Bronchial epithelial cell (primary cell): ENCODE results near the gene PXT1. TPM values are rescaled to one million over a fixed set of nuclear protein-coding genes. Genes with fewer than 3 reads are reported as not detected.

Source experiments
- DNase-seq: peaks from one replicate; pipeline ENCODE4 v3.0.0-alpha.2; 2010; ENCODE audit warnings: low read depth
- FAIRE-seq: peaks from 2 replicates; lab custom pipeline; 2011; peaks lifted over from hg19 to GRCh38; lab: Jason Lieb, UNC
- H3K27me3 ChIP-seq: 2 replicates; pipeline ENCODE4 v1.5.1; 2011; ENCODE audit warnings: low read length; ENCODE audit not compliant: control insufficient read depth, insufficient read depth
- H3K36me3 ChIP-seq: 2 replicates; pipeline ENCODE4 v1.5.1; 2011; ENCODE audit warnings: low read length; ENCODE audit not compliant: control insufficient read depth, insufficient read depth
- H3K4me3 ChIP-seq: 2 replicates; pipeline ENCODE4 v1.5.1; 2011; ENCODE audit warnings: mild to moderate bottlenecking, low read depth, low read length, control low read depth
- CTCF ChIP-seq: IDR thresholded peaks from 2 replicates; pipeline ENCODE4 v1.5.1; 2011; ENCODE audit warnings: mild to moderate bottlenecking, moderate library complexity, low read length, control low read depth, inconsistent platforms; ENCODE audit not compliant: insufficient read depth, severe bottlenecking
- total RNA-seq: library from RNA; depleted of rRNA; stranded (reverse); fragments of >200 nt; gene quantifications from 2 replicates; pipeline ENCODE4 v1.2.1, GENCODE V29; 2014

PXT1 gene
- total RNA-seq, 1 donor from 2014 or later, result not detected

GRCh38 chr6:36349240-36349639 is 93.4 kb downstream of the PXT1 start:
- no peaks in the 10 kb centered on the region for H3K36me3 ChIP-seq
- DNase-seq (peak; percentile 70), FAIRE-seq (no peak)
- no peak for TF ChIP-seq CTCF
- H3K4me3 ChIP-seq, result no peak overlapping the region
- no peaks in the 10 kb centered on the region for H3K27me3 ChIP-seq

- no peaks in the 10 kb centered on the region for H3K27me3 ChIP-seq
- no peak for TF ChIP-seq CTCF
- no peaks in the 10 kb centered on the region for H3K36me3 ChIP-seq
- DNase-seq (no peak), FAIRE-seq (no peak)
- no peak overlapping the region for H3K4me3 ChIP-seq
These were observed 95.0 kb downstream of the PXT1 start for GRCh38 chr6:36347621-36348020.

GRCh38 chr6:36346486-36347273 is 96.0 kb downstream of the PXT1 start:
- no peak for DNase-seq
- H3K36me3 ChIP-seq, result no peaks in the 10 kb centered on the region
- no peaks in the 10 kb centered on the region for H3K27me3 ChIP-seq
- TF ChIP-seq CTCF, result no peak
- no peak overlapping the region for H3K4me3 ChIP-seq
- no peak for FAIRE-seq

GRCh38 chr6:36345681-36346466 is 96.8 kb downstream of the PXT1 start:
- Histone ChIP-seq H3K4me3 (no peak overlapping the region), H3K36me3 (no peaks in the 10 kb centered on the region), H3K27me3 (no peaks in the 10 kb centered on the region)
- FAIRE-seq (no peak), DNase-seq (no peak)
- TF ChIP-seq CTCF, result no peak

GRCh38 chr6:36343109-36343680 is 99.5 kb downstream of the PXT1 start:
- no peak for TF ChIP-seq CTCF
- Histone ChIP-seq H3K36me3 (no peaks in the 10 kb centered on the region), H3K4me3 (no peak overlapping the region), H3K27me3 (no peaks in the 10 kb centered on the region)
- DNase-seq (no peak), FAIRE-seq (no peak)
